HepG2 (cell line): Measurements from ENCODE around the gene ETS1. TPM values are rescaled to one million over a fixed set of nuclear protein-coding genes. Genes with fewer than 3 reads are reported as not detected.

ENCODE experiments used
- ATAC-seq: fragments of 200-7000 bp; cut with Tn5 transposase; 3 replicates; pipeline ENCODE4 v1.9.1; 2020; ENCODE audit warnings: mild to moderate bottlenecking, moderate library complexity
- BruUV-seq: library from RNA; stranded (reverse); fragments of 400-500 nt; replicated peaks from 2 replicates; lab custom pipeline; 2021; lab: Mats Ljungman, UMichigan
- CTCF ChIA-PET: fragments of 300-600 bp; formaldehyde crosslinking; extraction: SDS; loops from one replicate; lab custom pipeline; 2021; ENCODE audit warnings: low total read pairs, inconsistent platforms, low intra/inter-chr PET ratio; lab: Yijun Ruan, JAX
- POLR2A ChIA-PET: fragments of 350-600 bp; sonication (Branson Sonifier 250); formaldehyde crosslinking; loops from one replicate; lab custom pipeline; 2020; ENCODE audit warnings: antibody characterized with exemption, inconsistent platforms; lab: Yijun Ruan, JAX
- DNase-seq: peaks from one replicate; pipeline ENCODE4 v3.0.0-alpha.2; 2015; ENCODE audit warnings: low spot score
- FAIRE-seq: peaks from 3 replicates; lab custom pipeline; 2011; peaks lifted over from hg19 to GRCh38; lab: Jason Lieb, UNC
- H2AFZ ChIP-seq: one replicate; pipeline ENCODE4 v1.6.1; 2011; ENCODE audit warnings: low read length, inconsistent platforms
- H3K27ac ChIP-seq: fragments of 300-600 bp; 3 replicates; pipeline ENCODE4 v1.8.0; 2011; ENCODE audit warnings: mixed run types, mild to moderate bottlenecking, mixed read lengths, low read length, inconsistent platforms; ENCODE audit not compliant: insufficient read depth; ENCODE audit errors: extremely low read length
- H3K27me3 ChIP-seq, 2 experiments: fragments of 200-600 bp in 1 of 2; 2 replicates in 1 of 2; 3 replicates in 1 of 2; pipeline versions ENCODE4 v1.6.0 to v1.8.0; 2011; ENCODE audit warnings: low read length in 2 of 2, mild to moderate bottlenecking in 2 of 2, moderate library complexity in 2 of 2, inconsistent platforms in 1 of 2; ENCODE audit not compliant: insufficient read depth in 2 of 2, control insufficient read depth in 1 of 2
- H3K36me3 ChIP-seq, 2 experiments: fragments of 200-600 bp in 1 of 2; replicated peaks in 1 of 2; 2 replicates in 1 of 2; 3 replicates in 1 of 2; pipeline versions ENCODE4 v1.5.1 to v1.8.0; 2011; ENCODE audit warnings: low read length in 2 of 2, inconsistent platforms in 1 of 2; ENCODE audit not compliant: insufficient read depth in 2 of 2, control insufficient read depth in 1 of 2
- H3K4me1 ChIP-seq: 2 replicates; pipeline ENCODE4 v1.5.1; 2012; ENCODE audit warnings: low read length, inconsistent platforms; ENCODE audit not compliant: insufficient read depth
- H3K4me2 ChIP-seq: 2 replicates; pipeline ENCODE4 v1.6.0; 2011; ENCODE audit warnings: low read depth, low read length, inconsistent platforms
- H3K4me3 ChIP-seq, 3 experiments: fragments of 200-600 bp in 1 of 3; sonication (generic), shearing (Covaris generic) in 1 of 3; replicated peaks in 1 of 3; 2 replicates each; pipeline ENCODE4 v1.5.1; 2011 to 2016; ENCODE audit warnings: low read length in 3 of 3, inconsistent platforms in 2 of 3, low read depth in 2 of 3, mild to moderate bottlenecking in 2 of 3, control low read depth in 1 of 3, mixed read lengths in 1 of 3; ENCODE audit not compliant: insufficient read depth in 1 of 3
- H3K79me2 ChIP-seq: one replicate; pipeline ENCODE4 v1.6.1; 2011; ENCODE audit warnings: low read length, inconsistent platforms; ENCODE audit not compliant: insufficient read depth
- H3K9ac ChIP-seq: 2 replicates; pipeline ENCODE4 v1.6.0; 2011; ENCODE audit warnings: mild to moderate bottlenecking, low read depth, low read length, inconsistent platforms; ENCODE audit not compliant: insufficient read depth
- H3K9me3 ChIP-seq: 2 replicates; pipeline ENCODE4 v1.5.1; 2012; ENCODE audit warnings: mild to moderate bottlenecking, low read length
- H4K20me1 ChIP-seq: 2 replicates; pipeline ENCODE4 v1.6.0; 2011; ENCODE audit warnings: inconsistent platforms, mild to moderate bottlenecking, low read length, moderate library complexity; ENCODE audit not compliant: insufficient read depth
- BRD4 ChIP-seq: sonication (generic); formaldehyde crosslinking; IDR thresholded peaks from 2 replicates; pipeline ENCODE4 v1.4.0; 2020; ENCODE audit warnings: missing genetic modification reagents
- CAMTA2 ChIP-seq: sonication (generic); formaldehyde crosslinking; IDR thresholded peaks from 2 replicates; pipeline ENCODE4 v1.4.0; 2020; ENCODE audit warnings: mild to moderate bottlenecking, missing genetic modification reagents, borderline replicate concordance
- CEBPZ ChIP-seq: IDR thresholded peaks from 2 replicates; pipeline ENCODE4 v1.6.1; 2012; ENCODE audit warnings: low read length, improper control_type of control experiment
- PCBP1 ChIP-seq: fragments of 200-400 bp; formaldehyde crosslinking; IDR thresholded peaks from 2 replicates; pipeline ENCODE4 v1.6.1; 2017; ENCODE audit warnings: mild to moderate bottlenecking, low read depth, low read length, borderline replicate concordance
- SETDB1 ChIP-seq: sonication (generic); formaldehyde crosslinking; IDR thresholded peaks from 2 replicates; pipeline ENCODE4 v1.5.1; 2020; ENCODE audit warnings: missing genetic modification reagents, mild to moderate bottlenecking, borderline replicate concordance
- SNAPC2 ChIP-seq: sonication (generic); formaldehyde crosslinking; IDR thresholded peaks from 2 replicates; pipeline ENCODE4 v1.8.1; 2022; ENCODE audit warnings: mild to moderate bottlenecking, missing genetic modification reagents
- SUZ12 ChIP-seq: fragments of 150-350 bp; IDR thresholded peaks from 2 replicates; pipeline ENCODE4 v1.6.1; 2014; ENCODE audit warnings: low read depth, low read length
- ZEB1 ChIP-seq: IDR thresholded peaks from 2 replicates; pipeline ENCODE4 v1.6.1; 2012; ENCODE audit warnings: mild to moderate bottlenecking, low read depth, inconsistent platforms; ENCODE audit not compliant: insufficient replicate concordance
- ZNF256 ChIP-seq: sonication (generic); formaldehyde crosslinking; conservative IDR thresholded peaks from 2 replicates; pipeline ENCODE4 v1.4.0; 2020; ENCODE audit warnings: missing genetic modification reagents
- ZNF570 ChIP-seq: sonication (generic); formaldehyde crosslinking; IDR thresholded peaks from 2 replicates; pipeline ENCODE4 v1.4.0; 2020; ENCODE audit warnings: mild to moderate bottlenecking, missing genetic modification reagents, borderline replicate concordance
- ZNF724P ChIP-seq: sonication (generic); formaldehyde crosslinking; IDR thresholded peaks from 2 replicates; pipeline ENCODE4 v1.8.0; 2022; ENCODE audit warnings: missing genetic modification reagents, borderline replicate concordance
- ZNF761 ChIP-seq: sonication (generic); formaldehyde crosslinking; conservative IDR thresholded peaks from 2 replicates; pipeline ENCODE4 v1.4.0; 2020; ENCODE audit warnings: mild to moderate bottlenecking, missing genetic modification reagents
- WGBS: methylation state at CpG from one replicate; pipeline ENCODE4 v1.1.6; 2017; ENCODE audit warnings: low lambda C conversion rate; 5-methylcytosine and 5-hydroxymethylcytosine counted together
- in situ Hi-C: cut with HindIII; loops from 2 replicates; pipeline ENCODE4 v1.10.0; 2017; ENCODE audit warnings: low pct_unique_long_range_greater_than_20kb; ENCODE audit not compliant: extremely low pct_ligation_motif_present
- intact Hi-C: fragments of 100-400 bp; cut with micrococcal nuclease; formaldehyde crosslinking; loops from one replicate; pipeline ENCODE4 v1.10.0; 2022; ENCODE audit not compliant: unreplicated experiment
- polyA plus RNA-seq, 8 experiments: library from polyadenylated mRNA; depleted of rRNA in 3 of 8; stranded (reverse) in 7 of 8; unstranded in 1 of 8; fragments of >200 nt; fragmentation: Illumina TruSeq in 4 of 8; extraction: Trizol in 4 of 8; gene quantifications; 2 replicates each; pipeline versions ENCODE4 v1.2.1 to v1.2.3, GENCODE V29; 2011 to 2016; ENCODE audit warnings: low read depth in 4 of 8, missing spikeins in 1 of 8, mixed read lengths in 1 of 8; ENCODE audit not compliant: insufficient read depth in 1 of 8
- total RNA-seq, 5 experiments: library from RNA; depleted of rRNA; stranded (reverse); fragments of >200 nt; fragmentation: Illumina TruSeq; extraction: Trizol; gene quantifications; 2 replicates each; pipeline ENCODE4 v1.2.3, GENCODE V29; 2016; ENCODE audit warnings: low read depth in 1 of 5
- TF ChIP-seq, protein P1 (sequence below): sonication (generic); formaldehyde crosslinking; IDR thresholded peaks from 2 replicates; pipeline ENCODE4 v1.4.0; 2020; ENCODE audit warnings: missing genetic modification reagents, borderline replicate concordance
- TF ChIP-seq, protein P2 (sequence below): IDR thresholded peaks from 2 replicates; pipeline ENCODE4 v1.6.1; 2018; ENCODE audit warnings: missing genetic modification reagents

Gene ETS1
- total and polyA plus RNA-seq, 2 of the 13 experiments (the other 11 are each of a cell fraction or from before 2014, with no cell fraction given), result 0.18 to 0.34 TPM

DNA sequence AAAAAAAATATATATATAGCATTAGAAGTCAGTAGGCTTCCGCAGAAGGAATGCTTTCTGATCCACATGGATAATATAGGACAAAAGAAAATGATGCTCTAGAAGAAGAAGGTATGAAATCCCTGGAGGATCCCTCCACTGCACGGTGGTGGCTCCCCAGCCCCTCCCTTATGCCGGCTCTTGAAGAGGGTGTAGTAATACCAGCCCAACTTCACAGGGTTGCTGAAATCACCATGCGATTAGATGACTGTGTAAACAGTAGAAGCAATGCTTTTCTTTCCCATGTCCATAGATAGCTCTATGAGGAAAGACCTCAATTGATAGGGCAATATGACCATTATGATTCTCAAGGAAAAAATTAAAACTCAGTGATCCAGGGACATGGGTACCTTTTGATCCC is 3.2 kb upstream of the ETS1 start (continued):
- TF ChIP-seq, protein P1, sequence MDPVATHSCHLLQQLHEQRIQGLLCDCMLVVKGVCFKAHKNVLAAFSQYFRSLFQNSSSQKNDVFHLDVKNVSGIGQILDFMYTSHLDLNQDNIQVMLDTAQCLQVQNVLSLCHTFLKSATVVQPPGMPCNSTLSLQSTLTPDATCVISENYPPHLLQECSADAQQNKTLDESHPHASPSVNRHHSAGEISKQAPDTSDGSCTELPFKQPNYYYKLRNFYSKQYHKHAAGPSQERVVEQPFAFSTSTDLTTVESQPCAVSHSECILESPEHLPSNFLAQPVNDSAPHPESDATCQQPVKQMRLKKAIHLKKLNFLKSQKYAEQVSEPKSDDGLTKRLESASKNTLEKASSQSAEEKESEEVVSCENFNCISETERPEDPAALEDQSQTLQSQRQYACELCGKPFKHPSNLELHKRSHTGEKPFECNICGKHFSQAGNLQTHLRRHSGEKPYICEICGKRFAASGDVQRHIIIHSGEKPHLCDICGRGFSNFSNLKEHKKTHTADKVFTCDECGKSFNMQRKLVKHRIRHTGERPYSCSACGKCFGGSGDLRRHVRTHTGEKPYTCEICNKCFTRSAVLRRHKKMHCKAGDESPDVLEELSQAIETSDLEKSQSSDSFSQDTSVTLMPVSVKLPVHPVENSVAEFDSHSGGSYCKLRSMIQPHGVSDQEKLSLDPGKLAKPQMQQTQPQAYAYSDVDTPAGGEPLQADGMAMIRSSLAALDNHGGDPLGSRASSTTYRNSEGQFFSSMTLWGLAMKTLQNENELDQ (CRISPR knock-in tag), result no peak

DNA sequence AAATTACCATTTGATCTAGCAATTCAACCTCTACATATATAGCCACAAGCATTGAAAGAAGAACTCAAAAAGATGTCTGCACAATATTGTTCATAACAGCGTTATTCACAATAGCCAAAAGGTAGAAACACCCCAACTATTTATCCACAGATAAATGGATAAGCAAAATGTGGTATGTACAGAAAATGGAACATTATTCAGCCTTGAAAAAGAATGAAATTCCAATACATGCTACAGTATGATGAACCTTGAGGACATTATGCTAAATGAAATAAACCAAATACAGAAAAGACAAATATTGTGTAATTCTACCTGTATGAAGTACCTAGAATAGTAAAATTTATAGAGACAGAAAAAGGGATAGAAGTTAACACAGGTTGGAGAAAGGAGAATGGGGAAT is 2.6 kb upstream of the ETS1 start:
- 0% methylated on average over 1 of the region's 1 CpG for WGBS
- no peaks in the 10 kb centered on the region for H3K79me2 ChIP-seq
- no peak overlapping the region for H3K4me2 ChIP-seq
- H3K4me1 ChIP-seq, result no peaks in the 10 kb centered on the region
- in situ Hi-C loops, result no loop called here
- intact Hi-C loops, result no loop called here
- H3K4me3 ChIP-seq, result no peak overlapping the region
- ChIA-PET POLR2A (no interaction called here), CTCF (no interaction called here)
- H3K9ac ChIP-seq, result no peak overlapping the region
- DNase-seq (no peak), ATAC-seq (no peak), FAIRE-seq (no peak)
- BruUV-seq, result no TSS peak
- TF ChIP-seq, protein P1 (CRISPR knock-in tag), result no peak
- TF ChIP-seq PCBP1 (no peak), ZEB1 (no peak), BRD4 (CRISPR knock-in tag) (no peak), ZNF761 (CRISPR knock-in tag) (no peak), CAMTA2 (CRISPR knock-in tag) (no peak), ZNF256 (CRISPR knock-in tag) (no peak), SNAPC2 (CRISPR knock-in tag) (no peak), CEBPZ (no peak), SETDB1 (no peak), ZNF724P (no peak), SUZ12 (no peak), ZNF570 (CRISPR knock-in tag) (no peak)
- TF ChIP-seq, protein P2, sequence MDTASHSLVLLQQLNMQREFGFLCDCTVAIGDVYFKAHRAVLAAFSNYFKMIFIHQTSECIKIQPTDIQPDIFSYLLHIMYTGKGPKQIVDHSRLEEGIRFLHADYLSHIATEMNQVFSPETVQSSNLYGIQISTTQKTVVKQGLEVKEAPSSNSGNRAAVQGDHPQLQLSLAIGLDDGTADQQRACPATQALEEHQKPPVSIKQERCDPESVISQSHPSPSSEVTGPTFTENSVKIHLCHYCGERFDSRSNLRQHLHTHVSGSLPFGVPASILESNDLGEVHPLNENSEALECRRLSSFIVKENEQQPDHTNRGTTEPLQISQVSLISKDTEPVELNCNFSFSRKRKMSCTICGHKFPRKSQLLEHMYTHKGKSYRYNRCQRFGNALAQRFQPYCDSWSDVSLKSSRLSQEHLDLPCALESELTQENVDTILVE, result no peak
- H3K27me3 ChIP-seq, result peaks cover 0 to 11% of the 10 kb centered on the region in 2 experiments; a peak in 2 of 5 replicates
- no peak overlapping the region for H3K27ac ChIP-seq
- H3K9me3 ChIP-seq, result no peaks in the 10 kb centered on the region
- H2AFZ ChIP-seq, result no peak overlapping the region
- no peaks in the 10 kb centered on the region for H3K36me3 ChIP-seq
- H4K20me1 ChIP-seq, result no peaks in the 10 kb centered on the region
